Measurements from ENCODE around the gene PRR15L. TPM values are rescaled to one million over a fixed set of nuclear protein-coding genes. Genes with fewer than 3 reads are reported as not detected.

Gene PRR15L
- total RNA-seq, 4 donors from 2014 or later, result 0.87 TPM; not detected in 3

GRCh38 chr17:47997586-47997985 is 39.9 kb upstream of the PRR15L start:
- Histone ChIP-seq H3K4me1 (peaks cover 0 to 5% of the 10 kb centered on the region in 2 donors), H3K4me3 (no peak overlapping the region), H3K36me3 (no peaks in the 10 kb centered on the region), H3K27me3 (peaks cover 0 to 2% (median 0%) of the 10 kb centered on the region in 3 donors), H3K9me3 (no peaks in the 10 kb centered on the region), H3K27ac (no peak overlapping the region)
- no peak for TF ChIP-seq POLR2A (IDR thresholded peaks at IDR 0.05)
- no peak for TF ChIP-seq CTCF (IDR thresholded peaks at IDR 0.05 in 4 of 5, conservative IDR thresholded peaks at IDR 0.05 in 1 of 5)
- in situ Hi-C loops (cut with MboI; ENCODE audit: low sequenced_read_pairs in 4 of 4), result no loop called here
- ATAC-seq, result no peak
- intact Hi-C loops (cut with DNase I; ENCODE audit: low total_unique reads), result no loop called here
- no peak for DNase-seq

GRCh38 chr17:47996201-47996600 is 38.5 kb upstream of the PRR15L start:
- Histone ChIP-seq H3K27me3 (peaks cover 0 to 2% (median 0%) of the 10 kb centered on the region in 3 donors), H3K4me3 (no peak overlapping the region), H3K27ac (no peak overlapping the region), H3K9me3 (no peaks in the 10 kb centered on the region), H3K4me1 (no peaks in the 10 kb centered on the region), H3K36me3 (no peaks in the 10 kb centered on the region)
- in situ Hi-C loops (cut with MboI; ENCODE audit: low sequenced_read_pairs in 4 of 4) (no loop called here), intact Hi-C loops (cut with DNase I; ENCODE audit: low total_unique reads) (no loop called here)
- ATAC-seq (no peak), DNase-seq (no peak)
- TF ChIP-seq POLR2A (IDR thresholded peaks at IDR 0.05), result no peak
- no peak for TF ChIP-seq CTCF (IDR thresholded peaks at IDR 0.05 in 4 of 5, conservative IDR thresholded peaks at IDR 0.05 in 1 of 5)

GRCh38 chr17:47995241-47995935 is 37.7 kb upstream of the PRR15L start:
- no peak for DNase-seq
- no peak for ATAC-seq
- Histone ChIP-seq H3K4me1 (no peaks in the 10 kb centered on the region), H3K27ac (no peak overlapping the region), H3K9me3 (no peaks in the 10 kb centered on the region), H3K27me3 (peaks cover 0 to 2% (median 0%) of the 10 kb centered on the region in 3 donors), H3K36me3 (no peaks in the 10 kb centered on the region), H3K4me3 (no peak overlapping the region)
- intact Hi-C loops (cut with DNase I; ENCODE audit: low total_unique reads), result no loop called here
- in situ Hi-C loops (cut with MboI; ENCODE audit: low sequenced_read_pairs in 4 of 4), result no loop called here
- TF ChIP-seq CTCF (IDR thresholded peaks at IDR 0.05 in 4 of 5, conservative IDR thresholded peaks at IDR 0.05 in 1 of 5) (no peak), POLR2A (IDR thresholded peaks at IDR 0.05) (no peak)

GRCh38 chr17:47994724-47995123 is 37.0 kb upstream of the PRR15L start:
- no peaks in the 10 kb centered on the region for H3K9me3 ChIP-seq
- H3K4me3 ChIP-seq, result no peak overlapping the region
- H3K27me3 ChIP-seq, result peaks cover 0 to 2% (median 0%) of the 10 kb centered on the region in 3 donors
- DNase-seq, result no peak
- no peaks in the 10 kb centered on the region for H3K4me1 ChIP-seq
- in situ Hi-C loops (cut with MboI; ENCODE audit: low sequenced_read_pairs in 4 of 4) (no loop called here), intact Hi-C loops (cut with DNase I; ENCODE audit: low total_unique reads) (no loop called here)
- no peaks in the 10 kb centered on the region for H3K36me3 ChIP-seq
- no peak overlapping the region for H3K27ac ChIP-seq
- no peak for TF ChIP-seq POLR2A (IDR thresholded peaks at IDR 0.05)
- TF ChIP-seq CTCF (IDR thresholded peaks at IDR 0.05 in 4 of 5, conservative IDR thresholded peaks at IDR 0.05 in 1 of 5), result no peak
- ATAC-seq, result no peak

- ATAC-seq (no peak), DNase-seq (no peak)
- Histone ChIP-seq H3K4me3 (no peak overlapping the region), H3K4me1 (no peaks in the 10 kb centered on the region), H3K27ac (no peak overlapping the region), H3K27me3 (peaks cover 0 to 2% (median 0%) of the 10 kb centered on the region in 3 donors), H3K36me3 (no peaks in the 10 kb centered on the region), H3K9me3 (no peaks in the 10 kb centered on the region)
- in situ Hi-C loops (cut with MboI; ENCODE audit: low sequenced_read_pairs in 4 of 4) (no loop called here), intact Hi-C loops (cut with DNase I; ENCODE audit: low total_unique reads) (no loop called here)
- TF ChIP-seq CTCF (IDR thresholded peaks at IDR 0.05 in 4 of 5, conservative IDR thresholded peaks at IDR 0.05 in 1 of 5) (no peak), POLR2A (IDR thresholded peaks at IDR 0.05) (no peak)
Observed at GRCh38 chr17:47993964-47994363, 36.3 kb upstream of the PRR15L start.
